ENCODE measurements around the gene ZBED6. TPM values are rescaled to one million over a fixed set of nuclear protein-coding genes. Genes with fewer than 3 reads are reported as not detected.
"Not testable (repeated sequence)": the region's sequence is repeated elsewhere in the genome, so short reads cannot be mapped to it uniquely, and the experiment has no call there.

ZBED6 gene
- total RNA-seq (10 to 100 TPM; 20.9 to 39.1 (median 26.7) TPM), polyA plus RNA-seq (1 to 10 TPM in 2 of 3 donors, under 1 TPM in 1; 0.46 to 8.0 (median 1.0) TPM)
- long read RNA-seq, donor 1, full-length matches to known transcripts: 1 of 1 reads
- long read RNA-seq, donor 1, partial matches to known transcripts: 0 of 1 reads
- long read RNA-seq, donor 1, other reads (novel, unspliced or antisense): 0 of 1 reads
- long read RNA-seq, donor 2: 0 reads

GRCh38 chr1:203795441-203796235 is at the start of gene ZBED6, which contains the start of gene ZC3H11A:
Gene ZBED6 (plus strand): TSS chr1:203795623. CDS start chr1:203797523, 1,900 bp downstream.
Gene ZC3H11A (plus strand): TSS chr1:203795623. CDS start chr1:203817071, 21,448 bp downstream.
- Histone ChIP-seq H3K27me3 (ENCODE audit: insufficient read depth in 3 of 3, low read length in 2 of 3) (no peaks in the 10 kb centered on the region), H3K27ac (peak within 1 kb of the TSS; percentile 98), H3K4me1 (peaks cover 42% of the 10 kb centered on the region), H3K4me3 (peak within 1 kb of the TSS; percentile 85), H3K36me3 (ENCODE audit: insufficient read depth in 1 of 2, low read depth in 1 of 2) (peaks cover 0 to 8% of the 10 kb centered on the region in 2 donors), H3K9me3 (no peaks in the 10 kb centered on the region)
- peak; percentile 94 to 98 (median 96) for ATAC-seq
- intact Hi-C loops (cut with DNase I): no loop called here
- no peak for TF ChIP-seq CTCF (IDR thresholded peaks at IDR 0.05)
- peak; percentile 99 to 100 for DNase-seq
- WGBS, 3 donors: 0 to 1% (median 1%) methylated on average over 37 to 59 of the region's 59 CpGs

GRCh38 chr1:203746281-203746680 is 49.1 kb upstream of the ZBED6 start:
- Histone ChIP-seq H3K36me3 (ENCODE audit: insufficient read depth in 1 of 2, low read depth in 1 of 2) (no peaks in the 10 kb centered on the region), H3K27me3 (ENCODE audit: insufficient read depth in 3 of 3, low read length in 2 of 3) (no peaks in the 10 kb centered on the region), H3K27ac (no peak overlapping the region), H3K4me3 (no peak overlapping the region), H3K4me1 (peaks cover 22% of the 10 kb centered on the region), H3K9me3 (no peaks in the 10 kb centered on the region)
- TF ChIP-seq CTCF (IDR thresholded peaks at IDR 0.05): no peak
- intact Hi-C loops (cut with DNase I): no loop called here
- DNase-seq (no peak), ATAC-seq (no peak)
- 95 to 96% (median 96%) methylated on average over 6 of the region's 6 CpGs for WGBS, 3 donors

GRCh38 chr1:203751051-203751450 is 44.4 kb upstream of the ZBED6 start:
- Histone ChIP-seq H3K4me3 (no peak overlapping the region), H3K27ac (no peak overlapping the region), H3K4me1 (peaks cover 2% of the 10 kb centered on the region), H3K36me3 (ENCODE audit: insufficient read depth in 1 of 2, low read depth in 1 of 2) (no peaks in the 10 kb centered on the region), H3K9me3 (no peaks in the 10 kb centered on the region), H3K27me3 (ENCODE audit: insufficient read depth in 3 of 3, low read length in 2 of 3) (no peaks in the 10 kb centered on the region)
- ATAC-seq: no peak
- TF ChIP-seq CTCF (IDR thresholded peaks at IDR 0.05): no peak
- DNase-seq: no peak
- WGBS, 3 donors: 34 to 60% (median 53%) methylated on average over 3 of the region's 3 CpGs
- intact Hi-C loops (cut with DNase I): no loop called here

- DNase-seq; H3K27ac ChIP-seq; H3K4me1 ChIP-seq; H3K27me3 ChIP-seq (ENCODE audit: insufficient read depth in 3 of 3, low read length in 2 of 3); H3K4me3 ChIP-seq; ATAC-seq; H3K36me3 ChIP-seq (ENCODE audit: insufficient read depth in 1 of 2, low read depth in 1 of 2); H3K9me3 ChIP-seq; intact Hi-C loops (cut with DNase I): not testable (repeated sequence)
- WGBS, 3 donors: 88 to 97% (median 92%) methylated on average over 5 of the region's 5 CpGs
Measured at GRCh38 chr1:203751618-203752361, 43.6 kb upstream of the ZBED6 start.

GRCh38 chr1:203754455-203754864 is 41.0 kb upstream of the ZBED6 start:
- H3K36me3 ChIP-seq (ENCODE audit: insufficient read depth in 1 of 2, low read depth in 1 of 2): no peaks in the 10 kb centered on the region
- ATAC-seq (no peak), DNase-seq (no peak)
- WGBS, 3 donors: 87 to 88% (median 87%) methylated on average over 4 of the region's 4 CpGs
- H3K27ac ChIP-seq: no peak overlapping the region
- no peak for TF ChIP-seq CTCF (IDR thresholded peaks at IDR 0.05)
- H3K27me3 ChIP-seq (ENCODE audit: insufficient read depth in 3 of 3, low read length in 2 of 3): no peaks in the 10 kb centered on the region
- H3K4me3 ChIP-seq: no peak overlapping the region
- H3K9me3 ChIP-seq: no peaks in the 10 kb centered on the region
- H3K4me1 ChIP-seq: peaks cover 2% of the 10 kb centered on the region
- intact Hi-C loops (cut with DNase I): no loop called here
